ENCODE results near the gene PMEPA1. TPM values are rescaled to one million over a fixed set of nuclear protein-coding genes. Genes with fewer than 3 reads are reported as not detected.

PMEPA1 gene
- total and polyA plus RNA-seq, 2 donors (not counting 1 experiment from before 2014, with no cell fraction given), result 9.9 to 37.4 TPM

GRCh38 chr20:57702521-57702920 lies 7.3 kb downstream of the PMEPA1 start:
- Histone ChIP-seq H3K36me3 (replicated peaks in 1 of 2; ENCODE audit: control extremely low read depth in 1 of 2, control insufficient read depth in 1 of 2, extremely low read depth in 1 of 2, insufficient read depth in 2 of 2, low read length in 1 of 2) (peaks cover 0 to 6% of the 10 kb centered on the region in 2 experiments), H3K4me3 (ENCODE audit: control extremely low read depth in 1 of 5, extremely low read depth in 1 of 5, insufficient read depth in 1 of 5, low read depth in 2 of 5, low read length in 4 of 5) (peak overlapping the region; percentile 5 to 56 (median 45)), H2AFZ (ENCODE audit: insufficient read depth, low read depth, low read length, poor library complexity, severe bottlenecking) (no peak overlapping the region), H3K27ac (ENCODE audit: low read length in 2 of 2) (peak overlapping the region; percentile 77 to 85), H3K9me3 (ENCODE audit: control extremely low read depth in 1 of 3, control insufficient read depth in 2 of 3, insufficient read depth in 1 of 3, low read length in 2 of 3) (no peaks in the 10 kb centered on the region), H3K4me2 (replicated peaks; ENCODE audit: low read depth, low read length, poor library complexity, severe bottlenecking) (peak overlapping the region; percentile 83), H4K20me1 (ENCODE audit: control insufficient read depth, insufficient read depth, low read length, poor library complexity, severe bottlenecking) (peaks cover 36% of the 10 kb centered on the region), H3K27me3 (replicated peaks in 1 of 4; ENCODE audit: control extremely low read depth in 1 of 4, control insufficient read depth in 3 of 4, insufficient read depth in 4 of 4, low read length in 3 of 4) (no peaks in the 10 kb centered on the region), H3K4me1 (ENCODE audit: control insufficient read depth in 2 of 2, insufficient read depth in 2 of 2, low read length in 2 of 2) (peaks cover 99% of the 10 kb centered on the region in 2 donors), H3K79me2 (ENCODE audit: control insufficient read depth, insufficient read depth, low read length) (peaks cover 99% of the 10 kb centered on the region), H3K9ac (ENCODE audit: low read length) (peak overlapping the region; percentile 57)
- Mint-ChIP-seq H3K4me3 (peak overlapping the region; percentile 86), H3K9me3 (ENCODE audit: insufficient read depth) (no peaks in the 10 kb centered on the region), H3K27ac (peak overlapping the region; percentile 92), H3K27me3 (no peaks in the 10 kb centered on the region), H3K4me1 (peaks cover 97% of the 10 kb centered on the region)
- TF ChIP-seq CTCF (IDR thresholded peaks at IDR 0.05), result no peak
- TF ChIP-seq EZH2 (IDR thresholded peaks at IDR 0.05; ENCODE audit: borderline replicate concordance, insufficient read depth, low read depth, low read length, poor library complexity, severe bottlenecking), result no peak
- intact Hi-C loops (cut with micrococcal nuclease), result loop anchor here (2.0 to 10.0 kb wide), 4 partner anchors 16 to 1422 kb away; no protein-coding TSS in a partner anchor
- DNase-seq, result no peak
- WGBS (ENCODE audit: insufficient coverage), result 82% methylated on average over 6 of the region's 6 CpGs
- ChIA-PET POLR2A (interaction anchor here (1.0 to 3.4 kb wide), 6 partner anchors 9 to 83 kb away, joined by 3 to 14 read pairs (median 4); no protein-coding TSS in a partner anchor), CTCF (interaction anchor here (0.6 to 2.5 kb wide), 8 partner anchors 9 to 1274 kb away, joined by 3 to 16 read pairs (median 5); partner anchors contain the start of gene ZBP1)
- ATAC-seq (ENCODE audit: low read depth), result no peak

- DNase-seq (no peak), ATAC-seq (ENCODE audit: low read depth) (no peak)
- TF ChIP-seq CTCF (IDR thresholded peaks at IDR 0.05), result no peak
- no peak for TF ChIP-seq EZH2 (IDR thresholded peaks at IDR 0.05; ENCODE audit: borderline replicate concordance, insufficient read depth, low read depth, low read length, poor library complexity, severe bottlenecking)
- H2AFZ ChIP-seq (ENCODE audit: insufficient read depth, low read depth, low read length, poor library complexity, severe bottlenecking), result no peak overlapping the region
- H3K79me2 ChIP-seq (ENCODE audit: control insufficient read depth, insufficient read depth, low read length), result peaks cover 99% of the 10 kb centered on the region
- peak overlapping the region in 2 of 5 experiments; percentile 28 to 56 for H3K4me3 ChIP-seq (ENCODE audit: control extremely low read depth in 1 of 5, extremely low read depth in 1 of 5, insufficient read depth in 1 of 5, low read depth in 2 of 5, low read length in 4 of 5)
- H3K27ac ChIP-seq (ENCODE audit: low read length in 2 of 2), result peak overlapping the region; percentile 77 to 85
- H3K4me2 ChIP-seq (replicated peaks; ENCODE audit: low read depth, low read length, poor library complexity, severe bottlenecking), result peak overlapping the region; percentile 83
- intact Hi-C loops (cut with micrococcal nuclease), result loop anchor here (2.0 to 10.0 kb wide), 4 partner anchors 17 to 1423 kb away; no protein-coding TSS in a partner anchor
- H3K9ac ChIP-seq (ENCODE audit: low read length), result peak overlapping the region; percentile 57
- peaks cover 0 to 6% of the 10 kb centered on the region in 2 experiments for H3K36me3 ChIP-seq (replicated peaks in 1 of 2; ENCODE audit: control extremely low read depth in 1 of 2, control insufficient read depth in 1 of 2, extremely low read depth in 1 of 2, insufficient read depth in 2 of 2, low read length in 1 of 2)
- ChIA-PET POLR2A (interaction anchor here (1.0 to 3.4 kb wide), 6 partner anchors 9 to 83 kb away, joined by 3 to 14 read pairs (median 4); no protein-coding TSS in a partner anchor), CTCF (interaction anchor here (1.0 to 2.5 kb wide), 8 partner anchors 8 to 83 kb away, joined by 3 to 16 read pairs (median 6); partner anchors contain the start of gene PMEPA1)
- H3K4me3 Mint-ChIP-seq, result peak overlapping the region; percentile 86
- no peaks in the 10 kb centered on the region for H3K9me3 Mint-ChIP-seq (ENCODE audit: insufficient read depth)
- H4K20me1 ChIP-seq (ENCODE audit: control insufficient read depth, insufficient read depth, low read length, poor library complexity, severe bottlenecking), result peaks cover 37% of the 10 kb centered on the region
- peaks cover 97% of the 10 kb centered on the region for H3K4me1 Mint-ChIP-seq
- no peaks in the 10 kb centered on the region for H3K27me3 Mint-ChIP-seq
- peak overlapping the region; percentile 92 for H3K27ac Mint-ChIP-seq
- peaks cover 99% of the 10 kb centered on the region in 2 donors for H3K4me1 ChIP-seq (ENCODE audit: control insufficient read depth in 2 of 2, insufficient read depth in 2 of 2, low read length in 2 of 2)
- WGBS (ENCODE audit: insufficient coverage), result 76% methylated on average over 4 of the region's 12 CpGs
- H3K9me3 ChIP-seq (ENCODE audit: control extremely low read depth in 1 of 3, control insufficient read depth in 2 of 3, insufficient read depth in 1 of 3, low read length in 2 of 3), result no peaks in the 10 kb centered on the region
- no peaks in the 10 kb centered on the region for H3K27me3 ChIP-seq (replicated peaks in 1 of 4; ENCODE audit: control extremely low read depth in 1 of 4, control insufficient read depth in 3 of 4, insufficient read depth in 4 of 4, low read length in 3 of 4)
These were observed 7.7 kb downstream of the PMEPA1 start for GRCh38 chr20:57702091-57702490.
